SK-N-SH (cell line): ENCODE measurements around the gene SKP2. TPM values are rescaled to one million over a fixed set of nuclear protein-coding genes. Genes with fewer than 3 reads are reported as not detected.

Experiments used
- CTCF ChIA-PET: fragments of 300-600, 350-600 bp; formaldehyde crosslinking; extraction: SDS; loops from one replicate; lab custom pipeline; 2021; lab: Yijun Ruan, JAX
- POLR2A ChIA-PET: fragments of 350-600 bp; sonication (Branson Sonifier 250); formaldehyde crosslinking; extraction: SDS; loops from one replicate; lab custom pipeline; 2020; ENCODE audit warnings: antibody characterized with exemption, inconsistent platforms; lab: Yijun Ruan, JAX
- DNase-seq: peaks from one replicate; pipeline ENCODE4 v3.0.0; 2012
- H2AFZ ChIP-seq: fragments of 200-600 bp; sonication (generic); 2 replicates; pipeline ENCODE4 v1.8.1; 2016; ENCODE audit warnings: antibody characterized with exemption, mild to moderate bottlenecking, low read depth
- H3F3A ChIP-seq: fragments of 200-600 bp; sonication (generic); replicated peaks from 2 replicates; pipeline ENCODE3; 2016; ENCODE audit warnings: antibody characterized with exemption, mild to moderate bottlenecking; ENCODE audit not compliant: insufficient read depth
- H3K27ac ChIP-seq, 2 experiments: fragments of 200-500 bp in 1 of 2; fragments of 200-600 bp in 1 of 2; sonication (Bioruptor generic) in 1 of 2; sonication (generic), shearing (Covaris generic) in 1 of 2; 2 replicates each; pipeline versions ENCODE4 v1.5.1 to v1.6.1; 2014 to 2016; ENCODE audit warnings: low read depth in 2 of 2, inconsistent platforms in 1 of 2, low read length in 1 of 2, mild to moderate bottlenecking in 1 of 2, mixed read lengths in 1 of 2
- H3K27me3 ChIP-seq: fragments of 200-600 bp; sonication (generic), shearing (Covaris generic); 2 replicates; pipeline ENCODE4 v1.6.1; 2016; ENCODE audit warnings: mixed run types; ENCODE audit not compliant: insufficient read depth
- H3K36me3 ChIP-seq, 2 experiments: fragments of 200-500 bp in 1 of 2; fragments of 200-600 bp in 1 of 2; sonication (Bioruptor generic) in 1 of 2; sonication (generic) in 1 of 2; replicated peaks in 1 of 2; 2 replicates each; pipeline versions ENCODE3 to v1.5.1; 2014 to 2016; ENCODE audit warnings: low read length in 1 of 2, mild to moderate bottlenecking in 1 of 2; ENCODE audit not compliant: insufficient read depth in 2 of 2, control insufficient read depth in 1 of 2
- H3K4me1 ChIP-seq, 2 experiments: fragments of 200-500 bp in 1 of 2; fragments of 200-600 bp in 1 of 2; sonication (Bioruptor generic) in 1 of 2; sonication (generic), shearing (Covaris generic) in 1 of 2; 2 replicates each; pipeline versions ENCODE4 v1.5.1 to v1.6.1; 2014 to 2016; ENCODE audit warnings: low read depth in 1 of 2, low read length in 1 of 2, mixed run types in 1 of 2; ENCODE audit not compliant: insufficient read depth in 2 of 2, control insufficient read depth in 1 of 2
- H3K4me2 ChIP-seq: fragments of 200-600 bp; sonication (generic), shearing (Covaris generic); 2 replicates; pipeline ENCODE4 v1.6.1; 2017; ENCODE audit warnings: mixed run types
- H3K4me3 ChIP-seq, 2 experiments: fragments of 200-500 bp in 1 of 2; fragments of 200-600 bp in 1 of 2; sonication (Bioruptor generic) in 1 of 2; sonication (generic), shearing (Covaris generic) in 1 of 2; 2 replicates each; pipeline versions ENCODE4 v1.5.1 to v1.8.1; 2014 to 2016; ENCODE audit warnings: low read depth in 2 of 2, inconsistent platforms in 1 of 2, low read length in 1 of 2, mild to moderate bottlenecking in 1 of 2, mixed read lengths in 1 of 2, moderate library complexity in 1 of 2
- H3K79me2 ChIP-seq: fragments of 200-600 bp; sonication (generic); 2 replicates; pipeline ENCODE4 v1.8.1; 2017; ENCODE audit warnings: mild to moderate bottlenecking; ENCODE audit not compliant: insufficient read depth
- H3K9ac ChIP-seq: fragments of 200-600 bp; sonication (generic); 2 replicates; pipeline ENCODE4 v1.6.1; 2017; ENCODE audit warnings: mixed run types
- H3K9me2 ChIP-seq: fragments of 200-600 bp; sonication (generic); 2 replicates; pipeline ENCODE4 v1.6.1; 2017; ENCODE audit warnings: mixed run types
- H3K9me3 ChIP-seq: fragments of 200-600 bp; sonication (generic); 2 replicates; pipeline ENCODE4 v1.6.1; 2017; ENCODE audit warnings: mixed run types, mild to moderate bottlenecking, moderate library complexity
- H4K20me1 ChIP-seq: fragments of 200-600 bp; sonication (generic); 2 replicates; pipeline ENCODE4 v1.6.1; 2017; ENCODE audit warnings: mild to moderate bottlenecking, mixed run types; ENCODE audit not compliant: insufficient read depth
- FOSL2 ChIP-seq: IDR thresholded peaks from 2 replicates; pipeline ENCODE4 v1.4.0; 2012; ENCODE audit warnings: low read depth, mild to moderate bottlenecking, moderate library complexity, borderline replicate concordance
- JUND ChIP-seq: IDR thresholded peaks from 2 replicates; pipeline ENCODE4 v1.4.0; 2012
- MXI1 ChIP-seq: IDR thresholded peaks from 2 replicates; pipeline ENCODE4 v1.6.1; 2012; ENCODE audit warnings: mild to moderate bottlenecking, low read depth, low read length, improper control_type of control experiment
- NRF1 ChIP-seq: IDR thresholded peaks from 2 replicates; pipeline ENCODE4 v1.6.1; 2012; ENCODE audit warnings: low read depth, mild to moderate bottlenecking, low read length
- POLR2AphosphoS5 ChIP-seq: IDR thresholded peaks from 2 replicates; pipeline ENCODE4 v1.6.1; 2012; ENCODE audit warnings: low read depth, low read length
- SMC3 ChIP-seq: IDR thresholded peaks from 2 replicates; pipeline ENCODE4 v1.6.1; 2012; ENCODE audit warnings: low read depth, low read length, improper control_type of control experiment
- YY1 ChIP-seq: IDR thresholded peaks from 2 replicates; pipeline ENCODE4 v1.4.0; 2012; ENCODE audit warnings: low read depth, mild to moderate bottlenecking
- WGBS: methylation state at CpG from one replicate; pipeline ENCODE4 v1.1.6; 2017; ENCODE audit warnings: low lambda C conversion rate; 5-methylcytosine and 5-hydroxymethylcytosine counted together
- polyA plus RNA-seq, 3 experiments: library from polyadenylated mRNA; depleted of rRNA; stranded (reverse); fragments of >200 nt; gene quantifications; 2 replicates each; pipeline ENCODE4 v1.2.3, GENCODE V29; 2012
- TF ChIP-seq, protein P1 (sequence below): fragments of 150-350 bp; IDR thresholded peaks from 2 replicates; pipeline ENCODE4 v1.6.1; 2016; ENCODE audit warnings: mild to moderate bottlenecking, low read depth, low read length
- TF ChIP-seq, protein P2 (sequence below): IDR thresholded peaks from 2 replicates; pipeline ENCODE4 v1.4.0; 2012; ENCODE audit warnings: low read depth, borderline replicate concordance
- TF ChIP-seq, protein P3 (sequence below): fragments of 200-600 bp; sonication (generic); IDR thresholded peaks from 2 replicates; pipeline ENCODE4 v1.6.1; 2017; ENCODE audit warnings: antibody characterized with exemption, mild to moderate bottlenecking, moderate library complexity

SKP2 gene
- polyA plus RNA-seq, 1 of the 3 experiments (the other 2 are of a cell fraction), result 12.4 TPM

DNA sequence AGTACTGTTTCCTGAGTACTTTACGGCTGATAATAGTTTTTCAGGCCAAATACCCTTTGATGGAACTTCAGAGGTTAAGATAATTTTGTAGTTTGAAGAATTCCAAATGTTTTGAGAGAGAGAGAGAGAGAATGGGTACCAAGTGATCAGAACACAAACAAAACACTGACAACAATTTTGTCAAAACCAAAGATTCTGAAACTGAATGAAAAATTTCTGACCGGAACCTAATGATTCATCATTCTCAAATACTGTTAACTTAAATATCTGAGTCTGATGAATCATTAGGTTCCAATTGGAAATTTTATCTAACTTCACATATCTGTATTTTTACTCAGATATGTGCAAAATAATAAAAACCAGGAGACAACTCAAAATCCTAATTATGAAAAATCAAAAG lies 4.2 kb upstream of the SKP2 start:
- POLR2A ChIA-PET, result no interaction called here
- Histone ChIP-seq H3K4me1 (peaks cover 6 to 20% of the 10 kb centered on the region in 2 experiments; a peak in 3 of 4 replicates), H4K20me1 (no peaks in the 10 kb centered on the region), H3K4me2 (peak overlapping the region; percentile 16; the same call in 1 of the 2 replicates), H3K9me2 (no peaks in the 10 kb centered on the region), H3K27me3 (no peaks in the 10 kb centered on the region), H3F3A (peaks cover 16% of the 10 kb centered on the region), H3K27ac (peak overlapping the region in 1 of 2 experiments; percentile 23; a peak in 1 of 4 replicates), H3K9ac (no peak overlapping the region), H3K36me3 (no peaks in the 10 kb centered on the region), H2AFZ (0 out of 2 replicates have a peak overlapping the region, but pooled peaks have one; percentile 32), H3K4me3 (0 out of 4 replicates have a peak overlapping the region, but pooled peaks of 1 of the 2 experiments have one; percentile 10), H3K9me3 (no peaks in the 10 kb centered on the region), H3K79me2 (peaks cover 19% of the 10 kb centered on the region)
- TF ChIP-seq FOSL2 (peak; percentile 27; the same call in 1 of the 2 replicates), NRF1 (no peak), JUND (0 out of 2 replicates have a peak, but pooled peaks have one; percentile 12)
- TF ChIP-seq, protein P1, sequence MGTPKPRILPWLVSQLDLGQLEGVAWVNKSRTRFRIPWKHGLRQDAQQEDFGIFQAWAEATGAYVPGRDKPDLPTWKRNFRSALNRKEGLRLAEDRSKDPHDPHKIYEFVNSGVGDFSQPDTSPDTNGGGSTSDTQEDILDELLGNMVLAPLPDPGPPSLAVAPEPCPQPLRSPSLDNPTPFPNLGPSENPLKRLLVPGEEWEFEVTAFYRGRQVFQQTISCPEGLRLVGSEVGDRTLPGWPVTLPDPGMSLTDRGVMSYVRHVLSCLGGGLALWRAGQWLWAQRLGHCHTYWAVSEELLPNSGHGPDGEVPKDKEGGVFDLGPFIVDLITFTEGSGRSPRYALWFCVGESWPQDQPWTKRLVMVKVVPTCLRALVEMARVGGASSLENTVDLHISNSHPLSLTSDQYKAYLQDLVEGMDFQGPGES, result no peak
- CTCF ChIA-PET, result no interaction called here
- no peak for DNase-seq
- 52% methylated on average over 2 of the region's 2 CpGs for WGBS

DNA sequence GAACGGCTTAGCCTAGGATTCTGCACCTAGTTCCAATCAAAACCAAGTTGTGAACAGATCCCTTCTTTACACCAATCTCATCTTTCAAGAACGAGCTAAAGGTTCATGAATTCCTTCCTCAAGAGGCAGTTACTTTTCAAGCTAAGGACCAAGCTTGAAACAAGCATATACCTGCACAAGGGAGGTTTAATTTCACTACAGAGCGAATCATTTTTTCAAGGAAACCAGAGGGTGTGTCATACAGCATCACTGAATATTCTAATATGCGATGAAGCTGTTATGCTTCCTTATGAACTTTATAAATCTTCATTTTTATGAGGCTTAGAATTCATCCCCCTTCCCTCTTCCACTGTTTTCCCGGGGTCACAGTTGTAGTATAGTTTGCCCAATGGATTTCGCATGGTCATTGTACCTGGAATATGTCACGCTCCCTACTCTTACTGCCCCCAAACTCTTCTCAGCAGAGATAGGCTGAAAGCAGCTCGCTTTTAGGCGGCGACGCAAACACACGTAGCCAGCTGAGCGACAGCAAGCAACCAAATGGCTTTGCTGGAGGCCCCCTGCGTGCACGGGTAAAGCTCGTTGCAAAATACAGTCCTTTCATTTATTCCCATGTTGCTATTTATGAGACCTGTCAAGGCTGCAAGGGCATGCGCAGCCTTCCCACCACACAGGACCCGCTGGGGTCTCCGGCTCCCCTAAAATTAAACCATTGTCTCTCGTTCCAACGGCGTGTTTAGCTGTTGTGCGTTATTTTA lies 1.1 kb upstream of the SKP2 start:
- TF ChIP-seq, protein P2, sequence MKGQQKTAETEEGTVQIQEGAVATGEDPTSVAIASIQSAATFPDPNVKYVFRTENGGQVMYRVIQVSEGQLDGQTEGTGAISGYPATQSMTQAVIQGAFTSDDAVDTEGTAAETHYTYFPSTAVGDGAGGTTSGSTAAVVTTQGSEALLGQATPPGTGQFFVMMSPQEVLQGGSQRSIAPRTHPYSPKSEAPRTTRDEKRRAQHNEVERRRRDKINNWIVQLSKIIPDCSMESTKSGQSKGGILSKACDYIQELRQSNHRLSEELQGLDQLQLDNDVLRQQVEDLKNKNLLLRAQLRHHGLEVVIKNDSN, result no peak
- TF ChIP-seq NRF1 (peak; percentile 27; the same call in 1 of the 2 replicates), SMC3 (no peak), MXI1 (peak; percentile 73; the same call in 1 of the 2 replicates), POLR2AphosphoS5 (no peak), YY1 (no peak)
- TF ChIP-seq, protein P1, result no peak
- TF ChIP-seq, protein P3, sequence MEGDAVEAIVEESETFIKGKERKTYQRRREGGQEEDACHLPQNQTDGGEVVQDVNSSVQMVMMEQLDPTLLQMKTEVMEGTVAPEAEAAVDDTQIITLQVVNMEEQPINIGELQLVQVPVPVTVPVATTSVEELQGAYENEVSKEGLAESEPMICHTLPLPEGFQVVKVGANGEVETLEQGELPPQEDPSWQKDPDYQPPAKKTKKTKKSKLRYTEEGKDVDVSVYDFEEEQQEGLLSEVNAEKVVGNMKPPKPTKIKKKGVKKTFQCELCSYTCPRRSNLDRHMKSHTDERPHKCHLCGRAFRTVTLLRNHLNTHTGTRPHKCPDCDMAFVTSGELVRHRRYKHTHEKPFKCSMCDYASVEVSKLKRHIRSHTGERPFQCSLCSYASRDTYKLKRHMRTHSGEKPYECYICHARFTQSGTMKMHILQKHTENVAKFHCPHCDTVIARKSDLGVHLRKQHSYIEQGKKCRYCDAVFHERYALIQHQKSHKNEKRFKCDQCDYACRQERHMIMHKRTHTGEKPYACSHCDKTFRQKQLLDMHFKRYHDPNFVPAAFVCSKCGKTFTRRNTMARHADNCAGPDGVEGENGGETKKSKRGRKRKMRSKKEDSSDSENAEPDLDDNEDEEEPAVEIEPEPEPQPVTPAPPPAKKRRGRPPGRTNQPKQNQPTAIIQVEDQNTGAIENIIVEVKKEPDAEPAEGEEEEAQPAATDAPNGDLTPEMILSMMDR, result 0 out of 2 replicates have a peak, but pooled peaks have one; percentile 7
- TF ChIP-seq, all 33 proteins: peak for 3
- Histone ChIP-seq H3F3A (peaks cover 11% of the 10 kb centered on the region), H3K4me3 (peak overlapping the region; percentile 84 to 99), H4K20me1 (no peaks in the 10 kb centered on the region), H3K9ac (peak overlapping the region; percentile 68), H3K79me2 (peaks cover 50% of the 10 kb centered on the region), H3K36me3 (peaks cover 14 to 17% of the 10 kb centered on the region in 2 experiments), H2AFZ (peak overlapping the region; percentile 91), H3K27ac (peak overlapping the region; percentile 30 to 79; a peak in 3 of 4 replicates), H3K9me3 (no peaks in the 10 kb centered on the region), H3K9me2 (no peaks in the 10 kb centered on the region), H3K27me3 (no peaks in the 10 kb centered on the region), H3K4me1 (peaks cover 23 to 28% of the 10 kb centered on the region in 2 experiments), H3K4me2 (peak overlapping the region; percentile 81)
- 5% methylated on average over 23 of the region's 23 CpGs for WGBS
- POLR2A ChIA-PET, result interaction anchor here (2.2 kb wide), 1 partner anchor 91 kb away, joined by 11 read pairs; the partner anchor contains the start of gene NADK2
- CTCF ChIA-PET, result interaction anchor here (1.7 to 4.3 kb wide), 4 partner anchors 25 to 91 kb away, joined by 5 to 21 read pairs (median 12); partner anchors contain the start of gene NADK2
- DNase-seq, result peak; percentile 57
